HG03571 (cell line): Measurements from ENCODE around the gene IFNA6.
"Not testable (repeated sequence)": the region's sequence is repeated elsewhere in the genome, so short reads cannot be mapped to it uniquely, and the experiment has no call there.

ENCODE experiments used
- ATAC-seq: cut with Tn5 transposase; IDR thresholded peaks from one replicate; pipeline ENCODE4 v1.9.1; 2021; ENCODE audit not compliant: unreplicated experiment

Gene IFNA6

GRCh38 chr9:21350787-21351186 lies at the start of gene IFNA6:
IFNA6 (minus strand) TSS chr9:21350887; CDS start chr9:21350887, 0 bp downstream.
- ATAC-seq = no peak

GRCh38 chr9:21399956-21400355 lies 49.3 kb upstream of the IFNA6 start:
- no peak for ATAC-seq

- no peak for ATAC-seq
Observed at GRCh38 chr9:21398955-21399489, 48.3 kb upstream of the IFNA6 start.

- ATAC-seq = peak; percentile 67
Observed at GRCh38 chr9:21395778-21396717, 45.4 kb upstream of the IFNA6 start.

- peak; percentile 84 for ATAC-seq
Observed at GRCh38 chr9:21392270-21392669, 41.6 kb upstream of the IFNA6 start.

GRCh38 chr9:21385131-21385670 lies 34.5 kb upstream of the IFNA6 start, which contains the start of gene IFNA2:
IFNA2 (minus strand) TSS chr9:21385398; CDS start chr9:21385329, 69 bp downstream.
- ATAC-seq = no peak

GRCh38 chr9:21383627-21384026 lies 32.9 kb upstream of the IFNA6 start:
- ATAC-seq = no peak

GRCh38 chr9:21381448-21382339 lies 31.0 kb upstream of the IFNA6 start:
- peak; percentile 97 for ATAC-seq

GRCh38 chr9:21371467-21371866 lies 20.8 kb upstream of the IFNA6 start:
- ATAC-seq = not testable (repeated sequence)

- ATAC-seq = no peak
Observed at GRCh38 chr9:21367957-21368356, 17.3 kb upstream of the IFNA6 start, which contains the start of gene IFNA13. IFNA13 (minus strand) TSS chr9:21368057; CDS start chr9:21368010, 47 bp downstream.

- ATAC-seq = peak; percentile 90
Observed at GRCh38 chr9:21367169-21367568, 16.5 kb upstream of the IFNA6 start.

GRCh38 chr9:21362287-21362686 lies 11.6 kb upstream of the IFNA6 start:
- no peak for ATAC-seq

GRCh38 chr9:21357479-21358460 lies 7.1 kb upstream of the IFNA6 start:
- ATAC-seq = peak; percentile 86

- no peak for ATAC-seq
Observed at GRCh38 chr9:21348430-21348970, 2.2 kb downstream of the IFNA6 start.

GRCh38 chr9:21340735-21341134 lies 10.0 kb downstream of the IFNA6 start:
- ATAC-seq = no peak

- no peak for ATAC-seq
Observed at GRCh38 chr9:21336457-21336856, 14.2 kb downstream of the IFNA6 start.

GRCh38 chr9:21334701-21335632 lies 15.7 kb downstream of the IFNA6 start, which contains the start of gene KLHL9:
KLHL9 (minus strand) TSS chr9:21335404; CDS start chr9:21334859, 545 bp downstream.
- ATAC-seq = peak; percentile 84

- ATAC-seq = no peak
Observed at GRCh38 chr9:21333226-21333625, 17.5 kb downstream of the IFNA6 start.
